RWPE2 (cell line): Measurements from ENCODE around the gene TCEAL9.
"Not testable (repeated sequence)": the region's sequence is repeated elsewhere in the genome, so short reads cannot be mapped to it uniquely, and the experiment has no call there.

Experiments used
- ATAC-seq: fragments of 200-7000 bp; cut with Tn5 transposase; 3 replicates; pipeline ENCODE4 v1.9.1; 2021; ENCODE audit warnings: low read depth
- DNase-seq: peaks from one replicate; pipeline ENCODE4 v3.0.0-alpha.2; 2020; ENCODE audit warnings: low spot score
- H3K27ac ChIP-seq: fragments of 450-650 bp; 2 replicates; pipeline ENCODE4 v1.5.1; 2017; ENCODE audit warnings: mild to moderate bottlenecking; ENCODE audit not compliant: poor library complexity, severe bottlenecking
- H3K27me3 ChIP-seq: fragments of 250-450 bp; sonication (Bioruptor Pico); 2 replicates; pipeline ENCODE4 v1.5.1; 2021; ENCODE audit warnings: mild to moderate bottlenecking, moderate library complexity; ENCODE audit not compliant: insufficient read depth, poor library complexity, severe bottlenecking
- H3K36me3 ChIP-seq: fragments of 250-450 bp; sonication (Bioruptor Pico); 2 replicates; pipeline ENCODE4 v1.5.1; 2020; ENCODE audit warnings: low read depth, mild to moderate bottlenecking, moderate library complexity
- H3K4me1 ChIP-seq: fragments of 250-450 bp; sonication (Bioruptor Pico); 2 replicates; pipeline ENCODE4 v1.5.1; 2021; ENCODE audit warnings: mild to moderate bottlenecking, moderate library complexity; ENCODE audit not compliant: insufficient read depth, poor library complexity, severe bottlenecking
- H3K4me3 ChIP-seq: fragments of 250-450 bp; sonication (Bioruptor Pico); 2 replicates; pipeline ENCODE4 v1.5.1; 2021; ENCODE audit warnings: mild to moderate bottlenecking, moderate library complexity; ENCODE audit not compliant: severe bottlenecking
- H3K9me3 ChIP-seq: fragments of 250-450 bp; sonication (Bioruptor Pico); 2 replicates; pipeline ENCODE4 v1.5.1; 2021; ENCODE audit warnings: mild to moderate bottlenecking, moderate library complexity; ENCODE audit not compliant: severe bottlenecking
- TF ChIP-seq, protein P1 (sequence below): fragments of 450-650 bp; IDR thresholded peaks from one replicate; pipeline ENCODE4 v1.5.1; 2017; ENCODE audit warnings: mild to moderate bottlenecking, moderate library complexity; ENCODE audit not compliant: poor library complexity, severe bottlenecking

TCEAL9 gene

DNA sequence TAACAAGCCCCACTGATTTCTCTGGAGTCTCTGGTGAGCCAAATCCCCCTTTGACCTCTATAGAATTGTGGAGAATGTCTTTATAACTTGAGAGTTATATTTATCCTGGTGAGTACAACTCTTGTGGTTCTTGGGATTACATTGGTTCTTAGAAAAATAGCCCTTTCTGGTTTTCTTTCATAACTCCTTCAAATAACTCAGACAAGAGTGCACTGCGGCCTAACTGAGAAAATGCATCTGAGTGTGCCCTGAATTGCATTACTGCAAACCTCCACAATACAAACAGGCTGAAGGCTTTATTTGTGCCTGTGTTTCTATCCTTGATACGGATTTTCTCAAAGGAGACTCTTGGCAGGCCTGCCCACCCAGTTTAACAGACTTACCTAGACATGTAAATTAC lies 22.7 kb downstream of the TCEAL9 start:
- TF ChIP-seq, protein P1, sequence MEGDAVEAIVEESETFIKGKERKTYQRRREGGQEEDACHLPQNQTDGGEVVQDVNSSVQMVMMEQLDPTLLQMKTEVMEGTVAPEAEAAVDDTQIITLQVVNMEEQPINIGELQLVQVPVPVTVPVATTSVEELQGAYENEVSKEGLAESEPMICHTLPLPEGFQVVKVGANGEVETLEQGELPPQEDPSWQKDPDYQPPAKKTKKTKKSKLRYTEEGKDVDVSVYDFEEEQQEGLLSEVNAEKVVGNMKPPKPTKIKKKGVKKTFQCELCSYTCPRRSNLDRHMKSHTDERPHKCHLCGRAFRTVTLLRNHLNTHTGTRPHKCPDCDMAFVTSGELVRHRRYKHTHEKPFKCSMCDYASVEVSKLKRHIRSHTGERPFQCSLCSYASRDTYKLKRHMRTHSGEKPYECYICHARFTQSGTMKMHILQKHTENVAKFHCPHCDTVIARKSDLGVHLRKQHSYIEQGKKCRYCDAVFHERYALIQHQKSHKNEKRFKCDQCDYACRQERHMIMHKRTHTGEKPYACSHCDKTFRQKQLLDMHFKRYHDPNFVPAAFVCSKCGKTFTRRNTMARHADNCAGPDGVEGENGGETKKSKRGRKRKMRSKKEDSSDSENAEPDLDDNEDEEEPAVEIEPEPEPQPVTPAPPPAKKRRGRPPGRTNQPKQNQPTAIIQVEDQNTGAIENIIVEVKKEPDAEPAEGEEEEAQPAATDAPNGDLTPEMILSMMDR: no peak
- Histone ChIP-seq H3K27ac (no peak overlapping the region), H3K9me3 (no peaks in the 10 kb centered on the region), H3K27me3 (no peaks in the 10 kb centered on the region), H3K4me1 (peaks cover 4% of the 10 kb centered on the region), H3K4me3 (no peak overlapping the region), H3K36me3 (peaks cover 6% of the 10 kb centered on the region)
- DNase-seq (no peak), ATAC-seq (no peak)

DNA sequence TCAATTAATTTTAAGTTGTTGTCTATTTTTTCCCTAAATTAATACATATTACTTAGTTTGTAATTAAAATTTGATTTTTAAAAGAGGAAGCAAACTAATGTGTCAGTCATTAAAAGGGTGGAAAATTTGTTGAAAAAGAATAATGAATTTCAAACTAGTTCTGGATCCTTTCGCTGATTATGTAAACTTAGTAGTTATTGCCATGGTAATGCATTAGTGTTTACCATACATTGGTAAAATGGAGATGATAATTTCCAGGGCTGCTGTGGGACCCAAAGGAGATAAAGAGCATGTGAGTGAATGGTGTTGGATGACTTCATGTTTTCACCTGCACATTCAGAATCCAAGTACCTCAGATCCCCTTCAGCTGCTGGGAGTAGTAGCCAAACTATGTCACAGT lies 26.6 kb downstream of the TCEAL9 start:
- no peak overlapping the region for H3K27ac ChIP-seq
- no peak overlapping the region for H3K4me3 ChIP-seq
- no peaks in the 10 kb centered on the region for H3K27me3 ChIP-seq
- DNase-seq: no peak
- no peak for ATAC-seq
- H3K36me3 ChIP-seq: peaks cover 3% of the 10 kb centered on the region
- no peaks in the 10 kb centered on the region for H3K4me1 ChIP-seq
- H3K9me3 ChIP-seq: no peaks in the 10 kb centered on the region
- TF ChIP-seq, protein P1: no peak

DNA sequence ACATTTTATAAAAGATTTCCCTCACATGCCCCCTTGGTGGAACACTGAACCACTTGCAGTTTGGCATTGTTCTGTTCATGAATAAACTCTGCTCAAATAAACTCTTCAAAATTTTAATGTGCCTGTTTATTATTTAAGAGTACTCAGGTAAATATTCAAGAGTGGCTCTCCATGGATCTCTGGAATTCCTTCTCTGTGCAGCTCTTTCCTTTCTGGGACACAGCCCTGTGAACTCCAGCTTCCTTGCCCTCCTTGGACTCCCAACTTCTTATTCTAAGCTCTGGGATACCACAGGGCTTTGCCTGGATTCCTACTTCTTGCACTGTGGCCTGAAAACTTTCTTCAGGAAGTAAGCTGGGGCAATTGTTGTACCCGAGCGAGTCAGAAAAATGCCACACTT lies 28.4 kb downstream of the TCEAL9 start:
- no peaks in the 10 kb centered on the region for H3K27me3 ChIP-seq
- H3K9me3 ChIP-seq: no peaks in the 10 kb centered on the region
- no peaks in the 10 kb centered on the region for H3K4me1 ChIP-seq
- TF ChIP-seq, protein P1: no peak
- no peak overlapping the region for H3K27ac ChIP-seq
- DNase-seq: no peak
- H3K4me3 ChIP-seq: no peak overlapping the region
- H3K36me3 ChIP-seq: no peaks in the 10 kb centered on the region
- ATAC-seq: no peak

DNA sequence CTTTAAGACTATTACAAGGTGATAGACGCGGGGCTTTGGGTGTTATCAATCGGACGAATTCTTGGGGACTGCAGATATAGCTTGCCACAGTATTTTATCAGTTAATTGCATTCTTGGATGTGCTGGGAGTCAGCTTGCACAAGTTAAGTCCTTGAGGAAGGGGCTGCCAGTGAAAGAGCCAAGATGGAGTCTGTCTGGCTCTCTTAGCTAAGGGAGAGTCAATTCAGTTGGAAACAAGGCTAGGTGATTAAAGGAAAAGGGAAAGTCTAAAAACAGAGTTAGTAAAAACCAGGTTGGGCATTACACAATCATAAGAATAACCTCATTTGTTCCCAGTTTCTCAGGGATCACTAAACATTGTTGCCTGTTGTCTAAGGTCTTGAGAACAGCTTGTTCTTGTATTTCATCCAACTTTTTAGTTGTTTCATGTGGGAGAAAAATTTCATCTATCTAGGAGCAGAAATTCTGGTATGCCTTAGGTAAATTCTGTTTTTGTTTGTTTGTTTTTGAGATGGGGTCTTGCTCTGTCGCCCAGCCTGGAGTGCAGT lies 29.1 kb downstream of the TCEAL9 start:
- H3K9me3 ChIP-seq, H3K4me1 ChIP-seq, ATAC-seq, H3K4me3 ChIP-seq, H3K36me3 ChIP-seq, H3K27ac ChIP-seq, DNase-seq, H3K27me3 ChIP-seq: not testable (repeated sequence)

DNA sequence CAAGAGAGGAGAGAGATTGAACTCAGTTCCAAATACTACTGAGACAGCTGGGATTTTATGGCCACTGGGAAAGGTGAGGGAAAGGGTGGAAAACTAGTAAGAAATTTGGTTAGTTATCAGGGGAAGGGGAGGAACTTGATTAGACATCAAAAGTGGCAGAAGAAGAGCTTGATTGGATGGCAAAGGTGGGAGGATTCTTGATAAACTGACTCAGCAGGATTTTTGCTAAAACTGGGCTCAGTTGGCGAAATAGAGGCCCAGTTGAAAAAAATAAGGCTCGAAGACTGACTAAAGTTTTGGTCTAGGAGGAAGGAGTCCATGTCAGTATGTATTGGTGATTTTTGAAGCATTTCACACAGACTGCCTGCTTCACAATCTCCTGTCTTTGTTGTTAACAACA lies 30.0 kb downstream of the TCEAL9 start:
- no peaks in the 10 kb centered on the region for H3K9me3 ChIP-seq
- no peak overlapping the region for H3K27ac ChIP-seq
- no peak for ATAC-seq
- TF ChIP-seq, protein P1: no peak
- no peak for DNase-seq
- no peaks in the 10 kb centered on the region for H3K4me1 ChIP-seq
- H3K27me3 ChIP-seq: no peaks in the 10 kb centered on the region
- no peaks in the 10 kb centered on the region for H3K36me3 ChIP-seq
- H3K4me3 ChIP-seq: no peak overlapping the region
